C4-2B (cell line): ENCODE results near the gene RMRP.
A peak's percentile ranks its signal among the peaks of the same experiment; 100 is the strongest.

Source experiments
- ZFX ChIP-seq: fragments of 450-650 bp; IDR thresholded peaks from 2 replicates; pipeline ENCODE4 v1.6.1; 2017
- TF ChIP-seq, protein P1 (sequence below): fragments of 450-650 bp; conservative IDR thresholded peaks from 2 replicates; pipeline ENCODE4 v1.5.1; 2017; ENCODE audit warnings: mild to moderate bottlenecking

DNA sequence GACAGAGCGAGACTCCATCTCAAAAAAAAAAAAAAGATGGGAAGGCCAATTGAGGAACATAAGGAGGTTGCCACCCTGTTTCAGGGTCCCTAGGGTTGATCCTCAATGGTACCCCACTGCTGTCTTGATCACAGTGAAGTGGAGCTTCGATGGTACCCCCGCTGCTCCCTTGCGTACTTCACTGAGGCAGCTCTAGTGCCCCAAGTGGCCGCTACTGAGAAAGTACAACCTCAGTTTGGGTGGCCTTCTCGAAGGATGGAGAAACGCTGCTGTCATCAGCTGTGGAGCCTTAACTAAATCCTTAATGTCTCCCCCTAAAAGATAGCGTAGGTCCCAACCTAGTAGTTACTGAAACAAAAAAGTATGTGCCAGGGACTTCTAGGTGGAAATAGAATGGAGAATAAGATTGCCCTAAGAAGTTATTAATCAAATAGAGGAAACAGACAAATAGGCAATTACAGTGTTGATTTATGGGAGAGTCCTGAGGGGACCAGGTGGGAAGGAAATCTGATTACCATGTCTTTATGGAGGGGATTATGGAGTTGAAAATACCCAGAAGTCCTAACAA, 46.5 kb downstream of the RMRP start:
- TF ChIP-seq, protein P1, sequence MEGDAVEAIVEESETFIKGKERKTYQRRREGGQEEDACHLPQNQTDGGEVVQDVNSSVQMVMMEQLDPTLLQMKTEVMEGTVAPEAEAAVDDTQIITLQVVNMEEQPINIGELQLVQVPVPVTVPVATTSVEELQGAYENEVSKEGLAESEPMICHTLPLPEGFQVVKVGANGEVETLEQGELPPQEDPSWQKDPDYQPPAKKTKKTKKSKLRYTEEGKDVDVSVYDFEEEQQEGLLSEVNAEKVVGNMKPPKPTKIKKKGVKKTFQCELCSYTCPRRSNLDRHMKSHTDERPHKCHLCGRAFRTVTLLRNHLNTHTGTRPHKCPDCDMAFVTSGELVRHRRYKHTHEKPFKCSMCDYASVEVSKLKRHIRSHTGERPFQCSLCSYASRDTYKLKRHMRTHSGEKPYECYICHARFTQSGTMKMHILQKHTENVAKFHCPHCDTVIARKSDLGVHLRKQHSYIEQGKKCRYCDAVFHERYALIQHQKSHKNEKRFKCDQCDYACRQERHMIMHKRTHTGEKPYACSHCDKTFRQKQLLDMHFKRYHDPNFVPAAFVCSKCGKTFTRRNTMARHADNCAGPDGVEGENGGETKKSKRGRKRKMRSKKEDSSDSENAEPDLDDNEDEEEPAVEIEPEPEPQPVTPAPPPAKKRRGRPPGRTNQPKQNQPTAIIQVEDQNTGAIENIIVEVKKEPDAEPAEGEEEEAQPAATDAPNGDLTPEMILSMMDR: peak; percentile 92
- TF ChIP-seq ZFX: no peak
